ENCODE measurements around the gene WNK4. TPM values are rescaled to one million over a fixed set of nuclear protein-coding genes. Genes with fewer than 3 reads are reported as not detected.

The WNK4 gene
- total and polyA plus RNA-seq, 9 of the 15 experiments (the other 6 are each of a cell fraction or from before 2014, with no cell fraction given): 0.32 to 25.8 (median 4.5) TPM

- TF ChIP-seq FOXA3 (CRISPR knock-in tag; conservative IDR thresholded peaks at IDR 0.05 in 1 of 2, IDR thresholded peaks at IDR 0.05 in 1 of 2) (peak in 1 of 2 experiments; percentile 36; a peak in 1 of 4 replicates), HCFC1 (IDR thresholded peaks at IDR 0.05; ENCODE audit: low read depth, low read length) (peak; percentile 81), SUPT5H (IDR thresholded peaks at IDR 0.05) (peak; percentile 95), ETS1 (conservative IDR thresholded peaks at IDR 0.05; ENCODE audit: control insufficient read depth, low read depth, low read length) (0 out of 2 replicates have a peak, but pooled peaks have one; percentile 32), RAD51 (IDR thresholded peaks at IDR 0.05; ENCODE audit: borderline replicate concordance, low read depth) (0 out of 2 replicates have a peak, but pooled peaks have one; percentile 35), DMBX1 (CRISPR knock-in tag; IDR thresholded peaks at IDR 0.05; ENCODE audit: borderline replicate concordance) (no peak), SAP30 (IDR thresholded peaks at IDR 0.05; ENCODE audit: borderline replicate concordance, insufficient read depth, low read depth, low read length, poor library complexity, severe bottlenecking) (peak; percentile 98), GABPB1 (CRISPR knock-in tag; IDR thresholded peaks at IDR 0.05) (peak; percentile 98), CTBP1 (IDR thresholded peaks at IDR 0.05; ENCODE audit: borderline replicate concordance) (peak; percentile 54), MYC (IDR thresholded peaks at IDR 0.05; ENCODE audit: low read depth, low read length) (peak; percentile 99), MYC (CRISPR knock-in tag; IDR thresholded peaks at IDR 0.05; ENCODE audit: borderline replicate concordance, low read depth) (peak; percentile 100), TAF9B (IDR thresholded peaks at IDR 0.05; ENCODE audit: partially characterized antibody) (peak; percentile 75), SIN3B (IDR thresholded peaks at IDR 0.05; ENCODE audit: low read depth) (peak; percentile 96), MAZ (CRISPR knock-in tag; conservative IDR thresholded peaks at IDR 0.05 in 1 of 2, IDR thresholded peaks at IDR 0.05 in 1 of 2) (peak; percentile 63 to 79), ZFX (CRISPR knock-in tag; IDR thresholded peaks at IDR 0.05) (peak; percentile 86), CREB1 (IDR thresholded peaks at IDR 0.05) (peak; percentile 96), CREB1 (CRISPR knock-in tag; IDR thresholded peaks at IDR 0.05) (peak; percentile 98), ATF7 (IDR thresholded peaks at IDR 0.05) (peak; percentile 87), CAMTA2 (CRISPR knock-in tag; conservative IDR thresholded peaks at IDR 0.05) (no peak), POLR2AphosphoS5 (IDR thresholded peaks at IDR 0.05; ENCODE audit: control insufficient read depth, insufficient read depth, low read depth, low read length) (peak; percentile 77; the same call in 1 of the 2 replicates), ZNF740 (CRISPR knock-in tag; IDR thresholded peaks at IDR 0.05) (no peak), ZNF740 (tag; IDR thresholded peaks at IDR 0.05) (no peak), RCOR1 (IDR thresholded peaks at IDR 0.05; ENCODE audit: borderline replicate concordance in 1 of 2, low read depth in 2 of 2, low read length in 2 of 2) (peak in 1 of 2 experiments; percentile 59; a peak in 3 of 4 replicates), ZNF282 (CRISPR knock-in tag; IDR thresholded peaks at IDR 0.05) (no peak), ZNF165 (CRISPR knock-in tag; IDR thresholded peaks at IDR 0.05; ENCODE audit: borderline replicate concordance) (no peak)
Observed at GRCh38 chr17:42832934-42833766, 52.7 kb downstream of the WNK4 start, which contains the start of gene PSME3 (continued).

All from K562 (cell line).